ENCODE data around the gene TBX18.

Gene TBX18

DNA sequence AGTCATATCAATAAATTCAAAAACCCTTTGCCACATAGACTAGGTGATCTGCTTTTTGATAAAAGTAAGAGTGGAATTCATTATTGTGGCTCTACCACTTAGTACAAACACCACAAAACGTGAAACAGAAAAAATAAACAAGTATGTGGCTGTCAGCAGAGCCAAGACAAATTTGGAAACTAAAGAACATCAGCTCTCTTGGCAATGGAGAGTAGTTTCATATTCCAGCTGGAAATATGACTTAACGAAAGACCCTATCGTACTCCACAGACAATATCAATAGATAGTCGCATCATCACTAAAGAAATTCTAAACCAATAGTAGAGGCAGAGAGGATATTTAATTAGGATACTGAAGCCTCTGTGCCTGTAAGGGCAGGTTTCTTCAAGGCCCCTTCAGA, 20.8 kb downstream of the TBX18 start:
- FAIRE-seq, result no peak

DNA sequence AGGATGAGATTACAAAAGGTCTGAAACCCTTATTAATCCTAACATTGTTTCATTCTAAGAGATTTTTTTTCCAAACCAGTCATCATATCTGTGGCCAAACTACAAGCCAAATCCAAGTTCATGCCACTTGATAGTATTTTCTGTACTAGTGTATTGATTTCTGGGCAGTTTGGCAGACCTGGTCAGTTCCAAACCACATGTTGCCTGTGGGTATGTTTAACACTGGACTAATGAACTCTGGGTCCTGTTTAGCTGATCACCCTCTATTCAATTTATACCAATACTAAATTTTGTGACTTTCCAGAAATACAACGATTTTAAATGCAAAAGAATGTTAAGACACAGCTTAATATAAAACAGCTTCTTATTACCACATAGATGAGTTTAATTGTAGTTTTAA, 24.0 kb downstream of the TBX18 start:
- FAIRE-seq, result no peak

DNA sequence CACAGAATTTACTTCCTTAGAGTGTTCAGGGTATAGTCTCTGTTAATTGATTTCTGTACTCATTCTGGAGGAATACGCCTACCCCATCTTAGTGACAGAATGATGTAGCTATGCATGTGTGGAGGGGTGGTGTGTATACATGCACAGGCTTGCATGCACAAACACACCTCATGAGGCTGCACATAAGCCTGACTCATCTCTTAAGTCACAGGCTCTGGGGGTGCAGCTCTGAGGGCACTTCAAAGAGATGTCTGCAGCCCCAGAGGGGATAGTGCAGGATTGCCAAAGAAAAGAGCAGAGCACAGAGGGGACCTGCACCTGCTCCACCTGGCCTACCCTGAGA, 24.6 kb downstream of the TBX18 start:
- FAIRE-seq, result no peak

DNA sequence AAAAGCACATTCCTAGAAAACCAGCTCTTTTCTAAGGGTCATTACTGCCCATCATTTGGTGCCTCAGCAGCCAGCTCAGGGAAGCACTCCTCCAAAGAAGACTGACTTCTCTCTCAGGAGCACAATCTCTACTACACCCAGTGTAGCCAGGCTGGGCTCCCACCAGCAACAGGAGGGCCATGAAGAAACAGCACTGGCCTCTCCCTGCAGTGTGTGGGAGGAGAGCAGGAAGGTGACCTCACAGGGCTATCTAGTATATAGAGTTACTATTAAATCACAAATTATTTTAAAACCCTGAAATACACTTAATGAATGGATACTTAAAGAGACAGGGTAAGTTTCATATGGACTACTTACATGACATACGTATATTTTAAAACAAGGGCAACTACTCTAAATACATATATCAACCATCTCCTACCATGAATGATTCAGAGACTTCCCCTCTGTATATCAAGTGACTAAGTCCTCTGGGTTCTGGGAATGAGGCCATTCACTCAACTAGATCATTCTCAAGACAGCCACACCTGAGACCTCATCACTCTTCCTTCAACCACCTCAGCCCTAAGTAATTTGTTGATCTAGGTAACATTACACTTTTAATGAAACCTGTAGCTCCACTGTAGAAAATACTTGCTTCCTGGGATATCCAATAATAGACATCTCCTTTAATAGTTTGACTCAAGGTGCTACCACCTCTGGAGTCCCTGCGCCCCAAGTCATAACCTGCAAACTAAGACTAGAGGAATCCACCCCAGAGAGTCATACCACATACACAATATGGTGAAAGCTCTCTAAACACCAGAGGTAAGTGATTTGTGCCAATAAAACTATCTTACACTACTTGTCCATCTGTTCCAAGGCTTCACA, 25.2 kb downstream of the TBX18 start:
- no peak for FAIRE-seq

DNA sequence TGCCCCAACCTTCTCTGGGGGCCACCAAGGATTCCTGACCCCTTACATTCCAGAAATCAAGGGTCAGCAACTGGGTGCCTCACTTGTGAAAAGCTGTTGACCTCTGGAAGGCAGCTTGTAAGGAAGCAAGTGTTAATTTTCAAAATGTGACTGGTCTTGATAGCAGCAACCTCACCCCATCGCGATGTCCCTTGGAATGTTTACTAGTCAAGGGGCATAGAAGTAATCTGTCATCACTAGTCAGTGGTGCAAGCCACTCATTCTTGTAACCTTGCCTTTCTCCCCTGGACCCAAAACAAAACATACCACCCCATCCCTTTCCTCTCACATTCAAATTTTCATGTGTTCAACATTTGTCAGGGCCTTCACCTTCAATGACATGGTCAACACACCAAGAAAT, 30.5 kb downstream of the TBX18 start:
- FAIRE-seq, result no peak

DNA sequence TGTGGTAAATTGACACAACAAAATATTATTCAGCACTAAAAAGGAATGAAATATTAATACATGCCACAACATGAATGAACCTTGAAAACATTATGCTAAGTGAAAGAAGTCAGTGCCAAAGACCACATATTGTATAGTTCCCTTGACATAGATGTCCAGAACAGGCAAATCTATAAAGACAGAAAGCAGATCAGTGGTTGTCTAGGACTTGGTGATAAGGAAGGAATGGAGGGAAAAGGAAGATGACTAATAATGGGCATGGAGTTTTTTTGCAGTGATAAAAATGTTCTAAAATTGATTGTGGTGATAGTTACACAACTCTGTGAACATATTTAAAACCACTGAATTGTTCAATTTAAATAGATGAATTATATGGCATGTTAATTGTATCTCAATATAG, 32.5 kb downstream of the TBX18 start:
- FAIRE-seq, result no peak

DNA sequence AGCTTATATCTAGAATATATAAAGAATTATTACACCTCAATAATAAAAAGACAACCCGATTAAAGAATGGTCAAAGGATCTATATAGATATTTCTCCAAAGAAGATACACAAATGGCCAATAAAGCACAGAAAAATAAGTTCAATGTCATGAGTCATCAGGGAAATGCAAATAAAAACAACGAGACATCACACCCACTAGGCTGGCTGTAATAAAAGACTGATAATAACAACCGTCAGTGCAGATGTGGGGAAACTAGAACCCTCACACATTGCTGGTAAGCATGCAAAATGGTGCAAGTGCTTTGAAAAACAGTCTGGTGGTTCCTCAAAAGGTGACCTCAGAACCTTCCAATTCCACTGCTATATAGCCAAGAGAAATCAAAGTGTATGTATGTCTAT, 33.0 kb downstream of the TBX18 start:
- FAIRE-seq, result no peak

DNA sequence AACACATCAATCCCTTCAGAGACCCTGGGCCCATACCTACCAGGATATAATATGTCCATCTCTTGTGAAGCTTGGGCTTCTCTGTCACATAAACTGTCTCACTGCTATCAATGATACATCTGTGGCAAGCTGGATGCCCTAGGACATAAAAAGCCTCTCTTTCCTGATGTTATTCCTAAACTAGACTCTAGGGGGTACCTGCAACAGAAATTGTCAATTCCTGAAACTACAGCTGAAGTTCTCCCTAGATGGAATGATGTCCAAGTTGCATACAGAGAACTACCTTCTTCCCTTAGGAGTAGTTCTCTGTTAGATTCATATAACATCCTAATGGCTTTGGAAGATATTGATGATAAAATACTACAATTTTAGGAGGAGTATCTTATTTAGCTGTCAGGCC, 35.8 kb downstream of the TBX18 start:
- FAIRE-seq, result no peak

DNA sequence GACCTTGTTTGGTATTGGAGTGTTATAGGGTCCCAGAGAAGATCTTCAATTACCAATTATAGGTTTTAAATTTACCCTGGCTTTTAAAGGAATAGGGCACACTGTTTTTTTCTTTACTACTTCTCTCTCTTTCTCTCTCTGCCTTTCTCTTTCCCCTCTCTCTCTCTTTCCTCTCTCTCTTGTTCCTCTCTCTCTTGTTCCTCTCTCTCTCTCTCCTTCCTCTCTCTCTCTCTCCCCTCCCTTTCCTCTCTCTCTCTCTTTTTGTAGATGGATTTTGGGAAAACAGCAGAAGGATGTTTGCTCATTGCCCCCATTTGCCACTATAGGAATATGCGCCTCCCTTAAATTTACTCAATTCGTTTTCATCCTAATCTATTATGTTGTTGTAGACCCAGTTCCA, 45.2 kb downstream of the TBX18 start:
- no peak for FAIRE-seq

DNA sequence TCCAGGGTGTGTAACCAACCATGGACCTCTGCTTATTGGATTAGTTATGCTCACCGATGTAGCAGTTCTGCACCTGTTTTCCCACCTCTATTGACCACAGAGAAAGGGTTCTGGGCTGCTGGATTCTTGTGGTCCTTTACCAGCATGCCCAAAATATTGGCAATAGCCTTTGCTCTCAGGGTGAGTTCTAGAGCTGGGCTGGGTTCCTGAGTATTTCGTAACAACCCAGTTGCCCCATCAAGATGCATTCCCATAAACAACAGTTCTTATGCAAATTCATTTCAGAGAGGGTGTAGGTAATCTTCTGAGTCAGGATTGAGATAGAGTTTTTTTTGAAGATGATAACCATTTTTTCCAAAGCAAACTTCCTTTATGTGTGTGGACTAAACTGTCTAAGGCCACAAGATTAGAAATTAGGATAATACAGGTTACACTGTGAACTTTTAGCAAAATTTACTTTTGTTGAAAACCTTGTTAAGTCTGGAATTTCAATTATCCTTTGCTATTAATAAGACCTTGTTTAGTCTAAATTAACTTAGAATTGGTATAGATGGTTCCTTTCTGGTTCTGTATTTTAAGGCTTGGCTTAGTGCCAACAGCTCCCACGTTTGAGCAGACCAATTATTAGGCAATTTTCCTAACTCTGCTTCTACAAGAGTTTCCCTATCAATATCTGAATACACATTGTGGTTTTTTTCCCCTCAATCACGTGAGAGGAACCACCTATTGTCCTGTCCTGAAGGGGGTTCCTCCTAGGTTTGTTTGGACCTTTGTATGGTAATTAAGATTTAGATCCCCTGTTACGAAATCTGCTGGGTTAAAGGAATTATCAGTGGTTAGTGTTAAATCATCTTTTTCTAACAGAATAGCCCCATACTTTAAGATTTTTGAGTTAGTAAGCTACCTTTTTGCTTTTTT, 46.1 kb downstream of the TBX18 start:
- no peak for FAIRE-seq

DNA sequence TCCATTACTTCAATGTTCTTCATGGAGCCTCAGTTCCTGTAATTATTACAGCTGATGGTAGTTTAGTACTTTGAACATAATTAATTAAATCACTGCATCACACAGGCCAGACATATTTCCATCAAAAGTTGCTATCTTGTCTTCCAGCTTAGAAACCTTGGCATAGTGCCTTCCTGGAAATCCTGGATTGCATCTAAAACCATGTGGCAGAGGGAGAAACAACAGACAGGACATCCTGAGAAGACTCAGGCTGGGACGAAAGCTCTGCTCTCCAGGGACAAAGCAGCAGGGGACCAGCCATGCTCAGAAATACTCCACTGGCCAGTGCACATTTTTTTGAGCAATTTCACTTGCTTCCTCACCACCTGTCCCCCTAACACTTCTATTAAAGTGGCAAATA, 55.3 kb downstream of the TBX18 start:
- no peak for FAIRE-seq

DNA sequence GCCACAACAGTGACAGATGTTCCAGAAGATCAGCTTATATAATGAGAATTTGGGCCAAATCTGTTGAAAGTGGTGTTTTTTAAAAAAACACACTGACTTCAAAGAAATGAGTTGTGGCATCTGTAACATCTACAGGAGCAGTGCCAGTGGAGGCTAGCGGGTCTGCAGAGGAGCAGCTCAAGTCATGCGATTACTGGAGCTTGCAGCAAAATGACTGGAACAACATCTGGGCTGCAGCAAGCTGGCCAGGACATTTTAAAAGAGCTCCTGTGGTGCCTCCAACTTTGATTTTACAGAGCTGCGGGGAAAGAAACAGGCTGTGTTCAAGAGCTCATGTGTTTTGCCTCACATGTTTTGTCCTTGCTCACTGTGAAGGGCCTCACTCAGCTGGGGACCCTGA, 57.2 kb downstream of the TBX18 start:
- FAIRE-seq, result no peak

DNA sequence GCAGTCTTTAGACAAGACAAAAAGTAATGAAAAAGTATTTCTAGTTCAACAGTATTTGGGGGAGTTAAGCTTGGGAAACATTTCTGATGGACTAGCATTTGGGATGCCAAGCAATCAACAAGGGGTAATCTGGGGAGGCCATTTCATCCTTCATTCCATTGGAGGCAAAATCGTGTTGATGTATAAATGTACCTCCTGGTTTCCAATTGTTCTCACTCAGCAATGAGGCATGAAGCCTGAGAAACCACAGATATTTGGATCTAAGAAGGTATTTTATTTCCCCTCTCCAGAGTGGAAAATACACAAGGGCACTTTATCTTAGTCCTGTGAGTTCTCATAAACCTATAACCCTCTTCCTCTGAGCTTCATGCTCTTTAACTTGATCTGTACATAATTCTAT, 68.2 kb downstream of the TBX18 start:
- FAIRE-seq, result no peak

DNA sequence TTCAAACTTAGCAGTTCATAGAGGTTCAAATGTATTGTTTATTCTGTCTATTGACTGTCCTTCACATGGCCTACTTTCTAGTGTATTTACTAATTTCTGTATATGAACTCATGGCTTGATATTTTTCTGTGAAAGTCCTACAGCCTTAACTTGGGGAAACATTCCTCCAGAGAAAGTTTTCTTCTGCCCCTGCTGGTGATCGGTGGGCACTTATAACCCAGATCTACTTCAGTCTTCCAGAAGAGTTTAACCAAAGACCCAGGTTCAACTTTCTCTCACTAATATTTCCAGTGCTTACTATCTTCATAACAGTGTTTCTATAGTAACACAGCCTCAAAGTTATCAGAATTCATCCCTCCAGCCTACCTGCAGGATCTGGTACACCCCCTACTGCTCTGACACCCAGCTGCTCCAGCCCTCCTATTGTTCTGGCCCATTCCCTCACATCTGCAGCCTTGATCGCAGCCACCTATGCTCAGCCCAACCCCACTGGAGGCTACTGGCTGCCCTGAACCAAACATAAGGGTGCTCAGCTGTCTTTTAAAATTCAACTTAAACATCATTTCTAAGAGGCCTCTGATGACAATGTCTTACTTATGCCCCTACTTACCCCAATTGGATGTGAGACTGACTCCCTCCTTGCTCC, 72.3 kb downstream of the TBX18 start:
- FAIRE-seq, result no peak

DNA sequence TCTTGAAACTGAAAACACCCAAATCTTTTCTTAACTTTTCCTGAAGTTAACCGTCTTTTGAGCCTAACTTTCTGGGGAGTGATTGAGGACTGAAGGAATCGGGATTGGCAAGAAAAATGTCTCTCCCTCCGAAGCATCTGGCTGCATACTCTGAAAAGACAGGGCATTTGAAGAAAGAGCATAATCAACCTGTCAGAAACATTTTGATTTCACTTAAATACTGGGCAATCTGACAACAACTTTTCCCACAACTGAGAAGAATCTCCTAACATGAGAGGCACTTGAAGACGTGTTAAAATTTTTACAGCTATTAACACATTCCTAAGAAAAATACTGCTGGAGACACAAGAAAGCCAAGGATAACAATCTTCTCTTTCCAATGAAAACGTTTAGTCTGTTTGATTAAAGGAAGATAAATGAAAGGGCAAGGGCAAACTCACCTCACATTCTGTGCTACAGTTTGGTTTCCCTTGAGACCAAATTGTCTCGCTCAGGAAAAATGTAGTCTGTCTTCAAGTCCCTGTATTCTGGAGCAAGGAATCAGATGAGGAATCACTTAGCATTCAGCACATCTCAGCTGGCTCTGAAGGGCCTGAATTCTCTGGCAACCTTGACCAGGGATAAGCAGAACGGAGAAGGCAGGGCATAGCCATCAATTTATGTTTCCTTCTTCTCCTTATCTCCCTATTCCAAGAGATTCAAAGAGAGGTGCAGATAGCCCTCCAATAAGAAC, 76.1 kb downstream of the TBX18 start:
- FAIRE-seq, result no peak

DNA sequence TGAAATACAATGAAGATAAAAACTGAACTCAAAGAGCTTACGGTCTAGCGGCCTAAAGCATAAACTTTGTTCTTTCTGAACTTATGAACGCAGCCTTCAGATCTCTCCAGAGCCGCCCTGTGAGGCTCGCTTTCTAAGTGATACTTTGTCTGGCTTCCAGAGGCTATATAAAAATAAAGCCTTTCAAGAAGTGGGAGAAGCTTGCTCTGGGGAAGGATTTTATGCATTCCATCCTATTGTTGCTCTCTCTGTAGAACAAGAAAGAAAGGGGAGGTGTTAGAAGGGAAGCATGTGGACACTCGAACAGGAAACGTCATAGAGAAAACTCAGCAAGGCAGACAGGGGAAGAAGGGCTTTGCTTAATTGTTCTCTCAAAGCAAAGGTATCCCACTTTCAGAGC, 77.0 kb downstream of the TBX18 start:
- FAIRE-seq, result no peak

DNA sequence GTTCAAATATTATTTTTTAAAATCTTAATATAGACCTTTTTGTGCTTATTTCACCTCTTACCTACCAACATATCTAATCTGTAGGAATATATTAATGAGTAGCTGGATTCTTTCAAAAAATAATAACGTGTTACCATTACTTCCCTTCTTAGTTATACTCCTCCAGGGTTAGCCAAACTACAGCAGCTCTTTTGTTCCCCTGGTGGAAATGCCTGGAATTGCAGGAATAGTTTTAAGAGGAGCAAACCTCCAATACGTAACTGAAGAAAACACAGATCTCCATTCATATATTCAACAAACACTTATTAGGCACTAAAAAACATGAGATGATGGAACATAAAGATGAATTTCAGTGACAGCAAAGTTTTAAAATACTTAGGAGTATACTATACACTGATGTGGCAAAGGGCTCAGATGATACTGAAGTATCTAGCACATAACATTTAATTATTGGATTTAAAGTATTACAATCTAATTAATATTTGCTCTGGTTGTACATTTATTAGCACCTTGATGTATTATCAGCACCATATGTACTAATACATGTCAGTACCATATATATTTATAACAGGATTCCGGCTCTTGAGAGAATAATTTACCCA, 78.3 kb downstream of the TBX18 start:
- no peak for FAIRE-seq

DNA sequence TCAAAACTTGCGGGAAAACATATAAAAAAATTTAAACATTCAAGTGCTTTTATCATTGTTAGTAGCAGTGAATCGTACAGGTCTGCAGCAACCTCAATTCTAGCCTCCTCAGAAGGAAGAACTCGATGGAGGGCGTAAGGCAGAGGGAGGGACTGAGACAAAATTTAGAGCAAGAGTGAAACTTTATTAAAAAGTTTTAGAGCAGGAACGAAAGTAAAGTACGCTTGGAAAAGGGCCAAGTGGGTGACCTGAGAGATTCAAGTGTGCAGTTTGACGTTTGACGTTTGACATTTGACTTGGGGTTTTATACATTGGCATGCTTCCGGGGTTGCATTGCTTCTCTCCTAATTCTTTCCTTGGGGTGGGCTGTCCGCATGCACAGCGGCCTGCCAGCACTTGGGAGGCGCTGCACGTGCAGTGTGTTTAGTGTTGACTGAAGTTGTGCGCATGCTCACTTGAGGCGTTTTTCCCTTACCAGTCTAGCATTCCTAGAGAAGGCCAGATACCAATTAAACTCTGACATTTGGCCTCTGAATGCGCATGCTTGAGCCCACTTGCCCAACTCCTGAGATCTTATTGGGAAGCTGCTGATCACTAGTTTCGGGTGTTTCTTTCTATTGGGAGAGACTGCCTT, 82.6 kb downstream of the TBX18 start:
- no peak for FAIRE-seq

DNA sequence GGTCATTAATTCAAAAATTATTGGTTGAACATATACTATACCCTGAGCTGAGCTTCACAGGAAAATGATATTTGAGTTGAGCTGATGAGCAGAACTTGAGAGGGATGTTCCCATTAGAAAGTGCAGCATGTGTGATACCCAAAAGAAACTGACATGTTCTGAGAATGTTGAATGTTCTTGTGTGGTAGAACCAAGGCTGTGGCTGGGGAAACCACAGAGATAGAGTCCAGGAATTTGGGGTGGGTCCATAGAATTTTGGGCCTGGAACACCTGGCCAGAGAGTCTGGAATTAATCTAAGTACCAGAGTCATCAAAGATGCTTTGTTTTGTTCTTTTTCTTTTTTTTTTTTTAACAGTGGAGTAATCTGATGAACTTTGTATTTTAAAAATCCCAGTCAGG, 88.7 kb downstream of the TBX18 start:
- no peak for FAIRE-seq

DNA sequence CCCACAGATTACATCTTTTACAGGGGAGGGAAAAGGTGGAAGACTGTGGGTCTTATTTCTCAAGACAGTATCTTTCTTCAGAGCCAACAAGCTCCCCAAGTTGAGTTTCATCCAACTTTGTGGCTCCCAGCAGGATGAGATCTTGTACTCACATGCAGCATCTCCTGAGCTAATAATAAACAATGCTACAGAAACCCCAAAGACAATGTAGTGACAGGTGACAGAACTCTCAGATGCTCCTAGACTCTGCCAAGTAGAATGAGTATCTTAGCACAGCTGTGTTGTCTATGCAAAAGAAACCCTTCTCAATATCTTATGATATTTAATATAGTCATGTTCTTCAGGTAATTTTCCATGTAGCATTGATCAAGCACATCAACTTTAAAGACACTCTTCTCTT, 90.0 kb downstream of the TBX18 start:
- FAIRE-seq, result no peak

DNA sequence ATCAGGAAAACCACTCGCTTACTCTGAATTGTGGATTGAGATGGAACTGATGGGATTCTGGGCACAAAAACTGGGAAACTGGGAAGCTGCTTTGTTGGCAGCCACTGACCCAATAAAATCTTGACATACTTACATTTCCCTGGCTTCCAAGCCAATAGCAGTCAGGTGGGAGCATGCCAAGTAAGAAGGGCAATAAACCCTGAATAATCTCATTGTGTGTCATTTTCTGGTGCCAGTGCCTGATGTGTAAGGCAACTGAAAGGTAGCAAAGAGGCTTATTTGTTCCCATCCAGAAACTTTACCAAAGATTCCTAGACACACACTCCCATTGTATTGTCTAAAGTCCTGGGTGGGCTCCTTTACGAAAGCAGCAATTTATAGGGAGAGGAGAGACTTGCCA, 93.2 kb downstream of the TBX18 start:
- no peak for FAIRE-seq

DNA sequence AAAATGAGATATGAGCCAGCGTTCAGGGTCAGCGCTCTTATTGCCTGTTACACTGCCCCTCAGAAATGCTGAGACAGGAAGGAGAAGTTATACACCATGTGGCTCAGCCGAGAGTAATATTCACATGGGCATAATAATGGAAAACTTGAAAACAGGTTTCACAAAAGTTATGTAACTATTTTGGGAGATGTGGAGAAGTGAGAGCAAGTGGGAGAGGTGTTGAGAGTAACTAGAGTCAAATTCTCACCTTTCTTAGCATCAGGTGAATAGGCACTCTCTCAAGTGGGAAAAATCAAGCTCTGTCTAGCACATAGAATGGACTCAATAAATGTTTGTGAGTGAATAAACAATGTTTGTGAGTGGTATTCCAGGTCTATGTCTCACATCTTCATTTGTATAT, 94.5 kb downstream of the TBX18 start:
- no peak for FAIRE-seq

Measured in islet of Langerhans (tissue), 1 donor.